GM12874 (cell line): ENCODE results near the gene HMGXB4.

ENCODE experiments used
- TF ChIP-seq, protein P1 (sequence below): IDR thresholded peaks from 2 replicates; pipeline ENCODE4 v1.5.1; 2011; ENCODE audit warnings: low read depth, mild to moderate bottlenecking, control low read depth, low read length, moderate library complexity; ENCODE audit not compliant: insufficient read depth

HMGXB4 gene

DNA sequence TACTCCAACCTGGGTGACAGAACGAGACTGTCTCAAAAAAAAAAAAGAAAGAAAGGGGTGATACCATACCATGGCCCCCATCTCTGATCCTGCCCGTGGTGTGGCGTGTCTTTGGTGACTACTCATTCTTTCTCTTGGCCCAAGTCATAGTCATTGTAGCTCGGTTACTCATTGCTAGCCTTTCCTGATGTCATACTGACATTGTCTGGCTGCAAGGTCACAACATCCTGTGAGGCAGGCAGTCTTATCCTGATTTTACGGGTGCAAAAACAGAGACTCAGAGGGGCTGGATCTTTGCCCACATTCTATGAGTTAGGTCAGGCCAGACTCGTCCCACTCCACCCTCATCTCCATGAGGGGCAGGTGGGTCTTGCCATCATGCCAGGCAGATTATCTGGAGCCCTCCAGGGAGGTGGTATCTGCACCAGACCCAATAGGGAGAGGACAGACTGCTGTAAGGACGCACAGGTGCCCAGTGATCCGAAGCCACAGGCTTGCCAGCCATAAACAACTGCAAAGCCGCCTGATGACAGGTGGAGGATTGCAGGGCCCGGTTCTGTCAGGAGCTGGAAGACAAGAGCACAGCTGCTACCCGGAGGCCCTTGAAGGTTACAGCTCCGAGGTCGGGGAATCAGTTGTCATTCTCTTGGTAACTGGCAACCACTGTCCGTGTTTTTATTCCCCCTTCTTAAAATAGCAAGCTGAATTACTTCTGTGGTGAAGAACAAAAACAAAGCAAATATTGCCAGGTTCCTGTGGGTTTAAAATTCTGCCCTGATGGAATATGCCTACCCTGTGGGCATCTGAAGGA, 56.2 kb downstream of the HMGXB4 start:
- TF ChIP-seq, protein P1, sequence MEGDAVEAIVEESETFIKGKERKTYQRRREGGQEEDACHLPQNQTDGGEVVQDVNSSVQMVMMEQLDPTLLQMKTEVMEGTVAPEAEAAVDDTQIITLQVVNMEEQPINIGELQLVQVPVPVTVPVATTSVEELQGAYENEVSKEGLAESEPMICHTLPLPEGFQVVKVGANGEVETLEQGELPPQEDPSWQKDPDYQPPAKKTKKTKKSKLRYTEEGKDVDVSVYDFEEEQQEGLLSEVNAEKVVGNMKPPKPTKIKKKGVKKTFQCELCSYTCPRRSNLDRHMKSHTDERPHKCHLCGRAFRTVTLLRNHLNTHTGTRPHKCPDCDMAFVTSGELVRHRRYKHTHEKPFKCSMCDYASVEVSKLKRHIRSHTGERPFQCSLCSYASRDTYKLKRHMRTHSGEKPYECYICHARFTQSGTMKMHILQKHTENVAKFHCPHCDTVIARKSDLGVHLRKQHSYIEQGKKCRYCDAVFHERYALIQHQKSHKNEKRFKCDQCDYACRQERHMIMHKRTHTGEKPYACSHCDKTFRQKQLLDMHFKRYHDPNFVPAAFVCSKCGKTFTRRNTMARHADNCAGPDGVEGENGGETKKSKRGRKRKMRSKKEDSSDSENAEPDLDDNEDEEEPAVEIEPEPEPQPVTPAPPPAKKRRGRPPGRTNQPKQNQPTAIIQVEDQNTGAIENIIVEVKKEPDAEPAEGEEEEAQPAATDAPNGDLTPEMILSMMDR, result no peak

DNA sequence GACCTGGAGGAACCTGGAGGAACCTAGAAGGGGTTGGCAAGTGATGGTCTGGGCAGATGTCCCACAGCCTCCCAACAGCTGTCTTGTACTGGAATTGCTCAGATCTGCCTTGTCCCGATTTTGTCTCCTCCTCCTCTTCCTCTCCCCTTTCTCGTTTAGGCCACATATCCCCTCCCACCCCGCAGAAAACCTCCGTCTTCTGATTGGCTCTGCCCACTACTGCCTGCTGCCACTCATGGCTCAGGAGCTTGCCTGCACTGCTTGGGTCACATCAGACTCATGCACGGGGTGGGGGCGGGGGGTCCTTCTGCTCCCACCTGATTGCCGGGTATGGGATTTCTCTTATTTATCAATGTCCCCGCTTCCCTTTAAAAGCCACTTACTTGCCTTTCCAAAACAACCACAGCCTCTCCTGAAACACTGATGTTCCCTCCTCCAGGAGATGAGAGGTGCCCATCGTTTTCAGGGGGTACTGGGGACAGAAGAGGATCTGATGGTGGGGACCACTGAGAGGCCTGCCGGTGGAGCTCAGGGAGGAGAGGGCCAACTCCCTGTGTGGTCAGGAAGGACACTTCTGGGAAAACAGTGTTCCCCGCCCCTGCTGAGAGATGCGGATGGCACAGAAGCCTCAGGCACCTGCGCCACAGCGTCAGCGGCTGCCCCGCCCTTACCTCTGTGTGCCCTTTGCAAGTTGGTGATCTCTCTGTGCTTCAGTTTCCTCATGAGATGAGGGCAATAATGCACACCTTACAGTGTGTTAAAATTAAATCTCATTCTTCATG, 57.1 kb downstream of the HMGXB4 start:
- TF ChIP-seq, protein P1, result no peak

DNA sequence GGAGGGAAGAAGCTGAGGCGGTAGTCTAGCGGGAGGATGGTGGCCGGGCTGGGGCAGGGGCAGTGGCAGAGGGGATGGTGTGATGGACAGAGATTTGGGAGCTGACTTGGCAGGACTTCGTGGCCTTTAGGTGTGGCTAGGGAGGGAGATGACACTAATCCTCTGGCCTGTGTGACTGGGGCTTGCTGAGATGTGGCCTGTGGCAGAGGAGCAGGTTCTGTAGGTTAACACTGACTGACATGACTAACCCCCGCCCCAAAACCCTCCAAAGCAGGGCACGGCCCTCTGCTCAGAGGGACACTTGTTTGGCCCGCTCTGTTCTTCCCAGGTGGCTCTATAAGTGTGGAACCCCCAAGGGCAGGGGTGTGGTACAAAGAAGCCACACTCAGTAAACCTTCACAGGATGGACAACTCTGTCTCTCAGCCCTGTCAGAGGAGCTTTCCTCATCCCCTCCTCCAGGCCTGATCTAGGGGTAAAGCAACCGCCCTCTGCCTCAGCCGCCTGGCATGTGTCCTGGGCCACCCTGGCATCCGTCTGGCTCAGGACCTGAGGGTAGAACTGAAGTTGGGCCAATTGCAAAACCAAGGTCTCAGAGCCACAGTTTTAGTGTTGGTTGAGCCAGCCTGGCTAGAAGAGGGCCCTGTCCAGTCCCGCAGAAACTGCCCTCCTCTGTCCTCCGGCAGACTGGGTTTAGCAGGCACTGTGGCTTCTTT, 58.0 kb downstream of the HMGXB4 start:
- TF ChIP-seq, protein P1, result no peak

DNA sequence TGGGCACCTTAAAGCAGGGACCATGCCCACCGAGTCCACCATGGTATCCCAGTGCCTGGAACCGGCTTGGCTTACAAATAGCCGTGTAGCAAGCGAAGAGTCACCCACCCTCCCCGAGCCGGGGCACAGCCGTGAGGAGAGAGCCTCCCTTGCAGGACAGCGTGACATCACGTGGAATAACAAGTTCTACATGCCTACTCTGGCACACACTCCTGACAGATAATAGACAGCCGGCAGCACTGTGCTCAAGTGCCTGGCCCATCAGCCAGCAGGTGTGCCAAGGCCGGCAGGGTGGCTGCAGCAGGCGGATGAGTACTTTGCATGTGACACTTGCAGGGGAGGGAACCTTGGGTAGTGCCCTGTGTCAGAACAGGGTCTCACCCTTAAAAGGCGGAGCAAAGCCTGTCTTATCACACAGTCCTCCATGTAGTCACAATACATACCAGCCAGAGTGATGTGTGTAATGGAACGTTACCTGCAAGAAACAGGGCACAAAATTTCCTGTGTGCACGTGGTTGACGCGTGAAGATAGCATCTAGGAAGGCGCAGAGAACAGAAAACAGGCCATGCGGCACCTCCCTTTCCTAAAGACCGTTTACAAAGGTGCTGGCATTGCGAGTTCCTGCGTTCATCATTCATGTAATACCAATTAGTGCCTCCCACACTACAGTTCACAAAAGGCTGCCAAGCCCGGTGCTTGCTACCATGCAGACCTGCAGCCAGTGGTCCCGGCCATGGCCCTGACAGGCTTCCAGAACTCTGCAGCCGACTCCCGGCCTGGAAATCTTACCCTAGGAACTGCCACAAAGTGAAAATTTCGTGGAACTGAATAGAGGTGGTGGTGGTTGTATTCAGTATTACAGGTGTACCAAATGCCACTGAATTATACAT, 58.8 kb downstream of the HMGXB4 start:
- TF ChIP-seq, protein P1, result no peak

DNA sequence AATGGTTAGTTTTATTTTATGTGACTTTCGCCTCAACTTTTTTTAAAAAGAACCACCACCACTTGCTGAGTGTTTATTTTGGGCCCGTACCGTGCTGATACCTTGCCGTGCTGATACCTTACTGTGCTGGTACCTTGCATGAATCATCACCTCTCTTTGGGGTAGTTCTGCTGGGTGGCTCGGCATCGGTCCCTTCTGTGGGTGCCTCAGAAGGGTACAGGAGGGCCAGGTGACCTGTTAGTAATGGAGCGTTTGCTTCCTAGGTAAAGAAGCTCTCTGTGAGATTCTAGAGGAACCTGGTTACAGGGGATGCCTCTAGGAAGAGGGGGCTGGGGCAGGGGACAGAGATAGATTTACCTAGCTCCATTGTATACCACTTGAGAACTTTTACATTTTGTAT, 59.5 kb downstream of the HMGXB4 start:
- TF ChIP-seq, protein P1, result no peak

DNA sequence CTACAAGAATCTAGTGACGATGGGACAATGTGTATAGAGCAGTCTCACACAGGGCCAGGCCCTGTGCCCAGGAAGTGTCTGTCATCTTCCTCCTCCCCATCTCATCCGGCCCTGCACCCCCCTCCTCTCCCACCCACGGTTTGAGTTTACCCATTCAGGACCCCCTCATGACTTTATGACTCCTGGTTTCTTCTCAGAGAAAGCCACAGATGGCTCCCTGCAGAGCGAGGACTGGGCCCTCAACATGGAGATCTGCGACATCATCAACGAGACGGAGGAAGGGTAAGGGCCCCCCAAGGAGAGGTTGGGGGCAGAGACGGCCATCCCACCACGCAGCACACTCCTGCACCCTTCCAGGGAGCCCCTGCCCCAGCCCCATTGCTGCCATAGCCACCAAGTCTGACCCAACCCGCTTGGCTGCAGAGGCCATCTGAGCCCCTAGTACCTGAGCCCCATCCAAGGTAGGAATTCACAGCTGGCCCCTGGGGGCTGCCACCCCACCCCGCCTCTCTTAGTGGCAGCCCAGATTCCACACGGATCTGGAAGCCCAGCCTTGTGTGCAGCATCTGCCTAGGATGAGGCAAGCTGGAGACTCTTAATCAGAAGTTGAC, 60.5 kb downstream of the HMGXB4 start:
- TF ChIP-seq, protein P1, result no peak
